GM21447 (cell line): ENCODE results near the gene ASIP.
A peak's percentile ranks its signal among the peaks of the same experiment; 100 is the strongest.
"Not testable (repeated sequence)": the region's sequence is repeated elsewhere in the genome, so short reads cannot be mapped to it uniquely, and the experiment has no call there.

Experiments used
- ATAC-seq: cut with Tn5 transposase; IDR thresholded peaks from one replicate; pipeline ENCODE4 v1.9.1; 2021; ENCODE audit not compliant: unreplicated experiment

Gene ASIP

DNA sequence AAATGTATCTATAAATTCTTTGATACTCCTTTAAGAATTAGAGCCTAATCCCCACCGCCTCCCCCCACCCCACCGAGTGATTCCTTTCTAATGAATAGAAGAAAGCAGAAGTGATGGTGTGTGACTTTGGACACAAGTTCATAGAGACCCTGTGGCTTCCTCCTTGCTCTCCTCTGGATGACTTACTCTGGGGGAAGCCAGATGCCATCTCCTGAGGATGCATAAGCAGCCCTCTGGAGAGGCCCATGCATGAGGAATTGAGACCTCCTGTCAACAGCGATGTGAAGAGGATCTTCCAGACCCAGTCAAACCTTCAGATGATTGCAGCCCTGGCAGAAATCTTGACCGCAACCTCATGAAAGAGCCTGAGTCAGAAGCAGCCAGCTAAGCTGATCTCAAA, 40.8 kb downstream of the ASIP start:
- ATAC-seq = no peak

DNA sequence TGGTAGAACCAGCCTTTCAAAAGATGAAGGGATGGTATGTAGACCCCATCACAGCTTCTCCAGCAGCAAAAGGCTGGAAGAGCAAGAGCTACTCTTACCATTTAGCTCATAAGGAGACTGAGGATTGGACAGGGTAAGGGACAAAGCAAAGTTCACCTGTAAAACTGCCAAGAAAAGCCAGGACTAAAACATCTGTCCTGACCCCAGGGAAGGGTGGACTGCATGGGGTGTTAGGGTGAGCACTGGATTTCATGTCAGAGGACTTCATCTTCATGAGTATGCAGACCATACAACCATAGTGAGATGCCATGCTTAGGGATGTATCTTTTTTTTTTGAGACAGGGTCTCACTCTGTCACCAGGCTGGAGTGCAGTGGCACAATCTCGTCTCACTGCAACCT, 42.6 kb downstream of the ASIP start:
- ATAC-seq = no peak

DNA sequence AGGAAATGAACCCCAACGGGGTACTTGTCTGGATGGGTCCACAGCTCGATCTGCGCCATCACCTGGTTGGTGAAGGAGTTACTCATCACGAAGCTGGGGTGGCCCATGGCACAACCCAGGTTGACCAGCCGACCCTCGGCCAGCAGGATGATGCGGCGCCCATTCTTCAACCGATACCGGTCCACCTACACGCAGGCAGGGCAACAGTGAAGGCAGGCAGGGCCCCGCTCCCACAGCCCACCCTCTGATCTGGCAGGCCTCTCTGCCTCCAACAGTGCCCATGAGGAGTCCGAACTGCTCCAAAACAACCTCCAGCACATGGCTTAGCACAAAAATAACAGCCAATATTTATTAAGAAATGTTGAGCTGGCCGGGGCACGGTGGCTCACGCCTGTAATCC, 44.2 kb downstream of the ASIP start:
- no peak for ATAC-seq

DNA sequence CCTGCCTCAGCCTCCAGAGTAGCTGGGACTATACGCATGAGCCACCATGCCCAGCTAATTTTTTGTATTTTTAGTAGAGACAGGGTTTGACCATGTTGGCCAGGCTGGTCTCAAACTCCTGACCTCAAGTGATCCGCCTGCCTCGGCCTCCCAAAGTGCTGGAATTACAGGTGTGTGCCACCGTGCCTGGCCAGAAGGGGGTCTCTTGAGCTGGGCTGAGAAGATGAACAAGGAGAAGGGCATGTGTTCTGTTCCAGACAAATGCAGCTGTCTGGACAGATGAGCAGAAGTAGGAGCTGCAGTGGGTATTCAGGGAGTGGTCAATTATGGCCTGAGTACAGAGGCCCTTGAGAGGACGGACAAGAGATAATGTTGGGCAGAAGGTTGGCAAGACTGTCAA, 46.3 kb downstream of the ASIP start:
- not testable (repeated sequence) for ATAC-seq

- no peak for ATAC-seq
These were observed 49.2 kb downstream of the ASIP start for GRCh38 chr20:34290471-34290870.

- ATAC-seq = no peak
These were observed 51.3 kb downstream of the ASIP start for GRCh38 chr20:34292496-34292895.

- ATAC-seq = no peak
These were observed 51.9 kb downstream of the ASIP start for GRCh38 chr20:34293119-34293518.

DNA sequence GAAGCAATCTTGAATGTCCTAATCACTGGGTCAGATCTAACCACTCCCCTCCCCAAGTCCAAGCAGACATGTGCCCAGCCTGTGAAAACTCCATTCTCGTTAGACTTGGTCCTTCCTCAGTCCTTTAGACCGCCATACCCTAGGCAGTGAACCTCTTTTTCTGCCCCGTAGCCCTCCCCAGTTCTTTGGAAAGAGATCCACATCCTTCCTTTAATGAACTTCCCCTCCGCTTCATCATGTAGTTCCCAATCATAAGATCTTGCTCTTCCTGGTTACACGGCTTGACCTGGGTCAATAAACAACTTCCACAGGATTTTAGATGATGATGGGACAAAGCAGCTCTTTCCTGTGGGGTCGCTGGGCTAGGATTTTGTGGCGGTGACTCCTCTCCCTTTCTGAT, 52.4 kb downstream of the ASIP start:
- no peak for ATAC-seq

DNA sequence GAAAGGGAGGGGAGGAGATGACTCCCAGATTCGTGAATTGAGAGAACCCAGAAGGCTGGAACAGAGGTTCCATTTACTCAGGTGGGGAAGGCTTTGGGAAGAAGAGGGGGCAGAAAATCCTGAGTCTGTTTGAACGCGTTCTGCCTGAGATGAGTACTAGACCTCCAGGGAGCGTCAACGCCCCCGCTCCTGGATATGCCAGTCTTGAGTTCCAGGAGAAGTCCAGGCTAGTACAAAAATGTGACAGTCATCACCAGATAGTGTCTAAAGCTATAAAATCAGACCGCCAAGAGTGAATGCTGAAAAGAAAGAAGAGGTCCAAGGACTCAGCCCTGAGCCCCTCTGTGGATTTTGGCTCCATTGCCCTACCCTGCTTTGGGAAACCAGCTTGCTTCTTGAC, 53.3 kb downstream of the ASIP start:
- no peak for ATAC-seq

- ATAC-seq = no peak
These were observed 54.1 kb downstream of the ASIP start for GRCh38 chr20:34295284-34295683.

DNA sequence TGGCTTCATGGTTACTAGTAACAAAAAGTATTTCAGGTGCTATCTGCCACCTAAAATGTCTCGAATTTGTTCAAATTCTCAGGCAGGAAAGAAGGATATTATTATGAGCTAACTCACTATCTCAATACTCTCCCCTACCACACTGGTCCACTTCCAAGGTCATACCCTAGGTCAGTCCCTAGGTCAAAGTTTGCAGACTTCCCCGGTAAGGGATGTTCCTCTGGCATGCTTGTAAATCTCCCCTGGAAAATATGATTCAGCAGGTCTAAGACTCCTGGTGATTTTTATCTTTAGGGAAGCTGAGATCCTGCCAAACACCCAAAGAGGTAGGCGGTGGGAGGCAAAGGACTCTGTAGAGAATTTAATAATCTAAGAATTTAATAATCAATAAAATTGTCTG, 55.2 kb downstream of the ASIP start:
- ATAC-seq = no peak

GRCh38 chr20:34298294-34298784, 57.1 kb downstream of the ASIP start:
- not testable (repeated sequence) for ATAC-seq

DNA sequence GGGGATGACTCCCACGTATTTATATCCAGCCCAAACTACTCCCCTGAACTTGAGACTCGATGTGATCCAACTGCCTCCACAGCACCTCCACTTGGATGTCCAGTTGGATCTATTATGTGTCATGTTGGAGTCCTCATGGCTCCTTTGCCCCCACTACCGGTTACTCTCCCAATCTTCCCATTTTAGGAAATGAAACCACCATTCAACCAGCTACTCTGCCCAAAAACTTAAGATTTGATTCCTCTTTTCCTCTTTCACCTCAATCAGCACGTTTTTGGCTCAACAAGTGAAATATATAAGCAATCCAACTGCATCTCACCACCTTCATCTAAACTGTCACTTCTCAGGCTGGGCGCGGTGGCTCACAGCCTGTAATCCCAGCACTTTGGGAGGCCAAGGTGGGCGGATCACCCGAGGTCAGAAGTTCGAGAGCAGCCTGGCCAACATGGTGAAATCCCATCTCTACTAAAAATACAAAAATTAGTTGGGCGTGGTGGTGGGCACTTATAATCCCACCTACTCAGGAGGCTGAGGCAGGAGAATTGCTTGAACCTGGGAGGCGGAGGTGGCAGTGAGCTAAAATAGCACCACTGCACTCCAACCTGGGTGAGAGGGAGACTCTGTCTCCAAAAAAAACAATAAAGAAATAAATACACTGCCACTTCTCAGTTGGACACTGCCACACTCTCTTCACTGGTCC, 58.5 kb downstream of the ASIP start:
- no peak for ATAC-seq

DNA sequence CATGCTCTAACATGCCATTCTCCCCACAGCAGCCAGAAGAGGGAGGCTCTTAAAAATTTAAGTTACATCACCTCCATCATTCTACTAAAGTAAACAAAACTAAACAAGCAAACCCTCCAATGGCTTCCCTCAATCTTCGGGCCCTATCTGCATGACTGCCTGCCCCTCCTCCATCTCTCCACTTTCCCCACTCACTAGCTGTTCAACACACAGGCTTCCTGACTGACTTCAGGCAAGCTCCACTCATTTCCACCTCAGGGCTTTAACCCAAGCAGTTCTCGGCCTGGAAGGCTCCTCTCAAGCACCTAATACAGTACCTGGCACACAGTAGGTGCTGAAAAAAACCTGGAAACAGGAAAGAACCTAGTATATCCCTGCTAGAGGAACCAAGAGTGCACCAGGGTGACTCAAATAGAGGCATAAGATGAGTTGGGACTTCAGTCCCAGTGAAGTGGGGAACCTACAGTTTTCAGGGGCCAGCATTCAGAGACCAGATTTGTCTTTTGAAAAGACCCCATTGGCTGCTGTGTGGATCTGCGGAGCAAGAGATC, 59.1 kb downstream of the ASIP start:
- no peak for ATAC-seq

DNA sequence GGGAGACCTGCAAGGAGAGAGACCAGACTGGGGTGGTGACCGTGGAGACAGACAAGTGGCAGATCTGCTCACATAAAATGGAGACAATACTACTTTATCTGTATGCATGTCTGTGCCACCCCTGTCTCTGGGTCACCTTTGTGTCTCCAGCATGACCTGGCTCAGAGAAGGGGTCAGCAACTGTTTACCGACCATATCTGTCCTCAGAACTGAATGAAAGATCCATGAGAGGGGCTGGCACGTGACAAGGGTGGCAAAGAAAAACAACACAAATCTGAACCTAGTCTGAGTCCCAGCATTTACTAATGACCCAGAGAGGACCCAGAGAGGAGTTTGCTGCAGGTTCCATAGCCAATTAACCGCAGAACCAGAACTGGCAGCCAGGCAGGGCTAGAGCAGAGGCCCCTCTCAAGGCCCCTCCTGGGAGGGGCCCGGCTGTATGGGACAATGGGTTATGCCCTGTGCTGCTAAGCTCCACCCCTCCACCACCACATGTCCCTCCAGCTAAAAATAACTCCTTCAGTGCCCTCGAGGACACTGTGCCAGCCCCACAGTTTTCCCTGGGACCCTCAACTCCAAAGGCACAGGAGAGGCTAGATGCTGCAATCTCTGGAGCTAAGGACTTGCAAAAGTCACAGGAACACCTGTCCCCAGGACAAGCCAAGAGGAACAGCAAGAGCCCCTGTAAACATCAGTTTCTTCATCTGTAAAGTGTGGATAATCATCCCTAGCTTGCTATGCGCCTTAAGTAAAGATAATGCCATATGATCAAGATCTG, 59.8 kb downstream of the ASIP start:
- ATAC-seq = no peak

DNA sequence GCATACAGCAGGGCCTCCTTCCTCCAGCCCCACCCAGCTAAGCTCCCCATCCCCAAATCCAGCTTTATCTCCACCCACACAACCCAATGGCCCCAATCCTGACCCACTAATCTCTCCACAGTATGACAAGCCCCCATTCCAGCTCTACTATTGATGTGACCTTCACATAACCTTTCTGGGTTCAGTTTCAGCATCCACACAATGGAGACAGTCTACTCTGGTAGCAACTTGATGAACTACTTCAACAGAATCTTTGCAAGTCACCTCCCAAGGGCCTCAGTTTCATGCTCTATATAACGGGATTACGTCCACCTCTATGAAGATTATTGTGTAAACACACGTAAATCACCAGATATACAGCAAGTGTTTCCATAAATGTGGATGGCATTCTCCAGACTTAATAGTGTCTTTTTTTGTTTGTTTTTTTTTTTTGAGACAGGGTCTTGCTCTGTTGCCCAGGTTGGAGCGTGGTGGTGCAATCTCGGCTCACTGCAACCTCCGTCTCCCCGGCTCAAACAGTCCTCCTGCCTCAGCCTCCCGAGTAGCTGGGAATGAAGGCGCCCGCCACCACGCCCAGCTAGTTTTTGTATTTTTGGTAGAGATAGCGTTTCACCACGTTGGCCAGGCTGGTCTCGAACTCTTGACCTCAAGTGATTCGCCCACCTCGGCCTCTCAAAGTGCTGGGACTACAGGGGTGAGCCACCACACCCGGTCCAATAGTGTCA, 60.5 kb downstream of the ASIP start:
- no peak for ATAC-seq

- no peak for ATAC-seq
These were observed 61.1 kb downstream of the ASIP start for GRCh38 chr20:34302312-34302722.

DNA sequence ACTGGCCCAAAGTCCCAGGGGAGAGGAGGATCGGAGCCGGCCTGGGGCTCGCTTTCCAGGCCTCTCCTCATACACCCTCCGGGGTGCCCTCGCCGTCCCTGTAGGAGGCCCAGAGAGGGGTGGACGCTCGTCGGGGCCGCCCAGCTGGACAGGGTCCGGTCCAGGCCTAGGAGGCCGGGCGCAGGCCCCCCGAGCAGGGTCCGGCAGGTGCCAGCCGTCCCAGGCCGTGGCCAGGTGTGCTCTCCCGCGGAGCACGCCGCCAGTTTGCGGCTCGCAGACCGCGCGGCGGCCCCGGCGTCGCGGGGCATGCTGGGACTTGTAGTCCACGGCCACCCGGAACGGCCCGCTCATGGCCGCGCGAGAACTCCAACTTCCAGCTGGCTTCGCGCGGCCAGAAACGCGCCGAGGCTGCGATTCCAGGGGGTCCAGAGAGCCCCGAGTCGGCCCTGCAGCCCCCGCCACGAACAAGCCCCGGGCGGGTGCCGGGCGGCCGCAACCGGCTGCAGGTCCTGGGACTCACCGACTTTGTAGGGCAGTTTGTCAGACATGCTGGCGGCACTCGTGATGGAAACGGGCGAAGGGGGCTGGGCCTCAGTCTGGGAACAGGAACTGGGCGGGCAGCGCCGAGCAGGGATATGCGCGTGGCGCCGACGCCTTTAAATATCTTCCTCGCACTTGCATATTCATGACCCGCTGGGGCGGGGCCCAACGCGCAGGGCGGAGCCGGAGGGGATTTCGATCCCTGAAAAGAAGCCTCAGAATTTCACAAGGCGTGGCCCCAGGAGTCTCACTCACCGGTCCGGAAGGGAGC, 61.7 kb downstream of the ASIP start, which contains the start of gene AHCY:
AHCY (minus strand) TSS at position 633 of the 811 bp plus-strand sequence; CDS start at position 548, 85 bp downstream.
- peak; percentile 93 for ATAC-seq

GRCh38 chr20:34305333-34306230, 64.4 kb downstream of the ASIP start:
- ATAC-seq = no peak
